ENCODE data around the gene TRA2A.

TRA2A gene

DNA sequence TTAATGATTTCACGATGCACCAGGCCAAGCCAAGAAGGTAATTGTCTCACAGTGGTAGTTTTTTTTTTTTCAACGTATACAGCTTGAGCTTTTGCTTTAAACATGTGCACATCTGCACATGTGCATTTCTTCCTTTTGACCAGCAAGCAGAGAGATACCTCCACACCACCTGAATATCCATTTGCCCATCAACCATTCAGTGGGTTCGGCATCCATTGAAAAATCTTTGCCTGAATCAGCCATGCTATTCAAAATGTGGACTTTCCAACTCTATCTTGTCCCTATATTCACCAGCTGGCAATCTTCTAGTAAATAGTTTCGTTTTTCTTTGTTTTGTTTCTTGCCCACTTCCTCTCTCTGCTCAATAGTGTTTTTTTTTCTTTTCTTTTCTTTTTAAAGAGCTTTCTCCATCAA, 7.7 kb upstream of the TRA2A start:
- Histone ChIP-seq H4K8ac (ENCODE audit: low read depth, low read length) (no peak overlapping the region), H2AK5ac (ENCODE audit: low read length) (no peak overlapping the region), H2BK120ac (ENCODE audit: insufficient read depth, low read length, poor library complexity) (no peak overlapping the region), H3K4me2 (ENCODE audit: low read length) (no peak overlapping the region), H3K27me3 (ENCODE audit: insufficient read depth, low read length) (no peaks in the 10 kb centered on the region), H4K12ac (ENCODE audit: low read depth, low read length) (no peak overlapping the region), H2BK5ac (ENCODE audit: low read depth, low read length, poor library complexity) (no peak overlapping the region), H2BK12ac (ENCODE audit: low read length) (no peak overlapping the region), H3K18ac (ENCODE audit: low read length) (no peak overlapping the region), H3K4me1 (ENCODE audit: control insufficient read depth in 1 of 2, insufficient read depth in 2 of 2, low read length in 2 of 2) (no peaks in the 10 kb centered on the region), H3K27ac (ENCODE audit: low read depth, low read length) (no peak overlapping the region), H3K14ac (ENCODE audit: low read length) (no peak overlapping the region), H3K36me3 (ENCODE audit: control insufficient read depth in 1 of 2, insufficient read depth in 2 of 2, low read length in 2 of 2) (no peaks in the 10 kb centered on the region), H3K23ac (ENCODE audit: low read length) (no peak overlapping the region), H3K4ac (ENCODE audit: low read depth, low read length) (no peak overlapping the region), H3K79me2 (ENCODE audit: control insufficient read depth, insufficient read depth, low read length, poor library complexity) (no peaks in the 10 kb centered on the region), H3K4me3 (ENCODE audit: low read depth, low read length) (no peak overlapping the region), H4K91ac (ENCODE audit: low read depth, low read length) (no peak overlapping the region), H3K9ac (ENCODE audit: low read length) (no peak overlapping the region), H2AFZ (ENCODE audit: insufficient read depth, low read length, poor library complexity) (no peak overlapping the region), H3K79me1 (ENCODE audit: low read length) (no peaks in the 10 kb centered on the region), H3K9me3 (ENCODE audit: insufficient read depth, low read depth, low read length) (no peaks in the 10 kb centered on the region)
- DNase-seq = no peak
- no CpG with 5 or more reads among the region's 4 CpGs for WGBS (ENCODE audit: extremely low coverage, insufficient coverage, insufficient read length)

DNA sequence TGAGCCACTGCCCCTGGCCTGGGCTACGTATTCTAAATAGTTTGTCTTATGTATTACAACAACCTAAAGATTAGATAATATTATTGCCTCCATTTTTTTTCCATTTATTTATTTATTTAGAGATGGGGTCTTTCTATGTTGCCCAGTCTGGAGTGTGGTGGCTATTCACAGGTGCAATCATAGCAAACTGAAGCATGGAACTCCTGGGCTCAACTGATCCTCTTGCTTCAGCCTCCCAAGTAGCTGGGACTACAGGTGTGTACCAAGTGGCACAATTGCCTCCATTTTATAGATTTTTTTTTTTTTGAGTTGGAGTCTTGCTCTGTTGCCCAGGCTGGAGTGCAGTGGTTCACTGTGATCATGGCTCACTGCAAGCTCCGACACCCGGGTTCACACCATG, 6.5 kb upstream of the TRA2A start:
- Histone ChIP-seq H2BK120ac (ENCODE audit: insufficient read depth, low read length, poor library complexity) (no peak overlapping the region), H3K36me3 (ENCODE audit: control insufficient read depth in 1 of 2, insufficient read depth in 2 of 2, low read length in 2 of 2) (no peaks in the 10 kb centered on the region), H3K4me2 (ENCODE audit: low read length) (no peak overlapping the region), H3K4me1 (ENCODE audit: control insufficient read depth in 1 of 2, insufficient read depth in 2 of 2, low read length in 2 of 2) (no peaks in the 10 kb centered on the region), H2BK5ac (ENCODE audit: low read depth, low read length, poor library complexity) (no peak overlapping the region), H3K23ac (ENCODE audit: low read length) (no peak overlapping the region), H3K79me1 (ENCODE audit: low read length) (no peaks in the 10 kb centered on the region), H3K14ac (ENCODE audit: low read length) (no peak overlapping the region), H2AK5ac (ENCODE audit: low read length) (no peak overlapping the region), H4K91ac (ENCODE audit: low read depth, low read length) (no peak overlapping the region), H4K12ac (ENCODE audit: low read depth, low read length) (no peak overlapping the region), H4K8ac (ENCODE audit: low read depth, low read length) (no peak overlapping the region), H3K27me3 (ENCODE audit: insufficient read depth, low read length) (no peaks in the 10 kb centered on the region), H3K4me3 (ENCODE audit: low read depth, low read length) (no peak overlapping the region), H3K27ac (ENCODE audit: low read depth, low read length) (no peak overlapping the region), H3K9me3 (ENCODE audit: insufficient read depth, low read depth, low read length) (no peaks in the 10 kb centered on the region), H3K79me2 (ENCODE audit: control insufficient read depth, insufficient read depth, low read length, poor library complexity) (no peaks in the 10 kb centered on the region), H3K18ac (ENCODE audit: low read length) (no peak overlapping the region), H3K4ac (ENCODE audit: low read depth, low read length) (no peak overlapping the region), H2AFZ (ENCODE audit: insufficient read depth, low read length, poor library complexity) (no peak overlapping the region), H3K9ac (ENCODE audit: low read length) (no peak overlapping the region), H2BK12ac (ENCODE audit: low read length) (no peak overlapping the region)
- no CpG with 5 or more reads among the region's 3 CpGs for WGBS (ENCODE audit: extremely low coverage, insufficient coverage, insufficient read length)
- DNase-seq = no peak

DNA sequence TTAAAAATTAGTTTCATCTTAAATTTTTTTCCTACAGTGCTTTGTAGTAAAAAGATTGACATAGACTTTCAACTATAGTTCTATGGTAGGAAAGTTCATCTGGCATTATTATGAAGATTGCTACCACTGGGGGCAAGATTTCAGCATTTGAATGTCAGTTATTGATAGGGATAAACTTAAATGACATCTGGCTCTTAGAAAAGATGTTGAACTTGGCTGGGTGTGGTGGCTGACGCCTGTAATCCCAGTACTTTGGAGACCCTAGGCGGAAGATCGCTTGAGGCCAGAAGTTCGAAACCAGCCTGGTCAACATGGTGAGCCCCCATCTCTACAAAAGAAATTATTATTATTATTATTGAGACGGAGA, 1.4 kb upstream of the TRA2A start:
- no CpG with 5 or more reads among the region's 5 CpGs for WGBS (ENCODE audit: extremely low coverage, insufficient coverage, insufficient read length)
- Histone ChIP-seq H4K12ac (ENCODE audit: low read depth, low read length) (no peak overlapping the region), H3K23ac (ENCODE audit: low read length) (no peak overlapping the region), H4K8ac (ENCODE audit: low read depth, low read length) (no peak overlapping the region), H3K14ac (ENCODE audit: low read length) (no peak overlapping the region), H3K79me2 (ENCODE audit: control insufficient read depth, insufficient read depth, low read length, poor library complexity) (peaks cover 18% of the 10 kb centered on the region), H3K4me3 (ENCODE audit: low read depth, low read length) (no peak overlapping the region), H3K9ac (ENCODE audit: low read length) (no peak overlapping the region), H3K9me3 (ENCODE audit: insufficient read depth, low read depth, low read length) (no peaks in the 10 kb centered on the region), H3K4ac (ENCODE audit: low read depth, low read length) (no peak overlapping the region), H3K27me3 (ENCODE audit: insufficient read depth, low read length) (no peaks in the 10 kb centered on the region), H3K36me3 (ENCODE audit: control insufficient read depth in 1 of 2, insufficient read depth in 2 of 2, low read length in 2 of 2) (no peaks in the 10 kb centered on the region), H3K4me2 (ENCODE audit: low read length) (no peak overlapping the region), H2BK5ac (ENCODE audit: low read depth, low read length, poor library complexity) (no peak overlapping the region), H4K91ac (ENCODE audit: low read depth, low read length) (no peak overlapping the region), H3K27ac (ENCODE audit: low read depth, low read length) (no peak overlapping the region), H2AFZ (ENCODE audit: insufficient read depth, low read length, poor library complexity) (no peak overlapping the region), H3K79me1 (ENCODE audit: low read length) (peaks cover 13% of the 10 kb centered on the region), H2BK12ac (ENCODE audit: low read length) (no peak overlapping the region), H3K4me1 (ENCODE audit: control insufficient read depth in 1 of 2, insufficient read depth in 2 of 2, low read length in 2 of 2) (peaks cover 0 to 4% of the 10 kb centered on the region in 2 experiments), H2AK5ac (ENCODE audit: low read length) (no peak overlapping the region), H2BK120ac (ENCODE audit: insufficient read depth, low read length, poor library complexity) (no peak overlapping the region), H3K18ac (ENCODE audit: low read length) (no peak overlapping the region)
- DNase-seq = no peak

DNA sequence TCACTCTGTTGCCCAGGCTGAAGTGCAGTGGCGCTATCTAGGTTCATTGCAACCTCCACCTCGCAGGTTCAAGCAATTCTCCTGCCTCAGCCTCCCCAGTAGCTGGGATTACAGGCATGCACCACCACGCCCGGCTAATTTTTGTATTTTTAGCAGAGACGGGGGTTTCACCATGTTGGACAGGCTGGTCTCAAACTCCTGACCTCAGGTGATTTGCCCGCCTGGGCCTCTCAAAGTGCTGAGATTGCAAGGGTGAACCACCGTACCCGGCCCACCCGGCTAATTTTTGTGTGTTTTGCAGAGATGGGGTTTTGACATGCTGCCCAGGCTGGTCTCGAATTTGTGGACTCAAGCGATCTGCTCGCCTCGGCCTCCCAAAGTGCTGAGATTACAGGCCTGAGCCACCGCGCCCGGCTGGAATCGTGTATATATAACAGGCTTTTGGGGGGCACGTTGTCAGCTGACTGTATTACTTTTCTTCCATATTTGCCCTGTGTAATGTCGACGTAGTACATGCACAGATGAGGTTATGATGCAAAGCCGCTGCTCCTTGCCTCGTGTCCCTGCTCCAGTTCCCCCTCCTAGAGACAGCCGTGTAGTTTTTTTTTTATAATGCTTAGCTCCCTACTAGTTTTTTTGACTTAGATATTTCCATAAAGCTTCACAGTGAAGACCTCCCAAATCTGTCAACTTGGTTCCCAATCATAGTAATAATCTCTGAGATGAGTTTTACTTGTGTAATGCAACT, 883 bp upstream of the TRA2A start:
- Histone ChIP-seq H2BK12ac (ENCODE audit: low read length) (no peak overlapping the region), H3K9ac (ENCODE audit: low read length) (no peak overlapping the region)
- WGBS (ENCODE audit: extremely low coverage, insufficient coverage, insufficient read length) = no CpG with 5 or more reads among the region's 23 CpGs

More for the DNA sequence above, 883 bp upstream of the TRA2A start:
- H2AFZ ChIP-seq (ENCODE audit: insufficient read depth, low read length, poor library complexity) = peak overlapping the region; percentile 91
- peak overlapping the region; percentile 95 for H4K8ac ChIP-seq (ENCODE audit: low read depth, low read length)
- no peak overlapping the region for H2AK5ac ChIP-seq (ENCODE audit: low read length)
- H4K12ac ChIP-seq (ENCODE audit: low read depth, low read length) = peak overlapping the region; percentile 85
- H2BK5ac ChIP-seq (ENCODE audit: low read depth, low read length, poor library complexity) = no peak overlapping the region
- H3K9me3 ChIP-seq (ENCODE audit: insufficient read depth, low read depth, low read length) = no peaks in the 10 kb centered on the region
- H3K4ac ChIP-seq (ENCODE audit: low read depth, low read length) = peak overlapping the region; percentile 84
- peak overlapping the region; percentile 86 for H3K14ac ChIP-seq (ENCODE audit: low read length)
- H3K36me3 ChIP-seq (ENCODE audit: control insufficient read depth in 1 of 2, insufficient read depth in 2 of 2, low read length in 2 of 2) = no peaks in the 10 kb centered on the region
- no peaks in the 10 kb centered on the region for H3K27me3 ChIP-seq (ENCODE audit: insufficient read depth, low read length)
- peak overlapping the region; percentile 91 for H3K18ac ChIP-seq (ENCODE audit: low read length)
- peak overlapping the region; percentile 77 for H4K91ac ChIP-seq (ENCODE audit: low read depth, low read length)
- H3K79me2 ChIP-seq (ENCODE audit: control insufficient read depth, insufficient read depth, low read length, poor library complexity) = peaks cover 20% of the 10 kb centered on the region
- no peak overlapping the region for H3K4me3 ChIP-seq (ENCODE audit: low read depth, low read length)
- H3K79me1 ChIP-seq (ENCODE audit: low read length) = peaks cover 13% of the 10 kb centered on the region
- peak overlapping the region; percentile 68 for H3K4me2 ChIP-seq (ENCODE audit: low read length)
- no peak overlapping the region for H3K23ac ChIP-seq (ENCODE audit: low read length)
- H2BK120ac ChIP-seq (ENCODE audit: insufficient read depth, low read length, poor library complexity) = no peak overlapping the region
- peaks cover 0 to 4% of the 10 kb centered on the region in 2 experiments for H3K4me1 ChIP-seq (ENCODE audit: control insufficient read depth in 1 of 2, insufficient read depth in 2 of 2, low read length in 2 of 2)
- H3K27ac ChIP-seq (ENCODE audit: low read depth, low read length) = no peak overlapping the region
- no peak for DNase-seq
